Gastroesophageal sphincter (tissue), 3 donors: ENCODE results near the gene CTPS2.

Experiments used
- POLR2AphosphoS5 ChIP-seq: sonication (generic); formaldehyde crosslinking; IDR thresholded peaks from one replicate; pipeline ENCODE4 v1.6.1; 2017; ENCODE audit warnings: antibody characterized with exemption
- TF ChIP-seq, protein P1 (sequence below), 4 experiments: fragments of 200-600 bp in 2 of 4; fragments of 450-650 bp in 2 of 4; sonication (generic) in 1 of 4; IDR thresholded peaks; one replicate each; pipeline ENCODE4 v1.5.1; 2017 to 2019; ENCODE audit warnings: antibody characterized with exemption in 4 of 4, mild to moderate bottlenecking in 2 of 4, moderate library complexity in 2 of 4

DNA sequence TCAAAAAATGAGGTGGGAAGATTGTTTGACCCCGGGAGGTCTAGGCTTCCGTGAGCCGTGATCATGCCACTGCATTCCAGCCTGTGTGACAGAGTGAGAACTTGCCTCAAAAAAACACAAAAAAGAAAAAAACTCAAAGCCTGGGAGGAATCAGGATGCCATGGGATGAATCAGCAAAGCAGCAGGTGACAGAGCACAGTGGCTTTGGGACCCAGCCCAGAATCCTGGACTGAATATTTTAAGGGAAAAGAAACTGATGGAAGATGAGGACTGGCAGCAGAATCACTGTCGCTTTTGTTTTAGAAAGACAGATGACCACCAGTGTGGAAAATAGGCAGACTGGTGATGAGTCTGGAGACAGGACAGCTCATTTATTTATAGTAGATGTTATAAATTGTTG, 45.9 kb downstream of the CTPS2 start:
- TF ChIP-seq, protein P1, sequence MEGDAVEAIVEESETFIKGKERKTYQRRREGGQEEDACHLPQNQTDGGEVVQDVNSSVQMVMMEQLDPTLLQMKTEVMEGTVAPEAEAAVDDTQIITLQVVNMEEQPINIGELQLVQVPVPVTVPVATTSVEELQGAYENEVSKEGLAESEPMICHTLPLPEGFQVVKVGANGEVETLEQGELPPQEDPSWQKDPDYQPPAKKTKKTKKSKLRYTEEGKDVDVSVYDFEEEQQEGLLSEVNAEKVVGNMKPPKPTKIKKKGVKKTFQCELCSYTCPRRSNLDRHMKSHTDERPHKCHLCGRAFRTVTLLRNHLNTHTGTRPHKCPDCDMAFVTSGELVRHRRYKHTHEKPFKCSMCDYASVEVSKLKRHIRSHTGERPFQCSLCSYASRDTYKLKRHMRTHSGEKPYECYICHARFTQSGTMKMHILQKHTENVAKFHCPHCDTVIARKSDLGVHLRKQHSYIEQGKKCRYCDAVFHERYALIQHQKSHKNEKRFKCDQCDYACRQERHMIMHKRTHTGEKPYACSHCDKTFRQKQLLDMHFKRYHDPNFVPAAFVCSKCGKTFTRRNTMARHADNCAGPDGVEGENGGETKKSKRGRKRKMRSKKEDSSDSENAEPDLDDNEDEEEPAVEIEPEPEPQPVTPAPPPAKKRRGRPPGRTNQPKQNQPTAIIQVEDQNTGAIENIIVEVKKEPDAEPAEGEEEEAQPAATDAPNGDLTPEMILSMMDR (IDR thresholded peaks at IDR 0.05), result no peak
- TF ChIP-seq POLR2AphosphoS5, result no peak
